GM18909 (cell line): ENCODE data around the gene EEF2K.
"Not testable (repeated sequence)": the region's sequence is repeated elsewhere in the genome, so short reads cannot be mapped to it uniquely, and the experiment has no call there.

Experiments
- ATAC-seq: cut with Tn5 transposase; IDR thresholded peaks from one replicate; pipeline ENCODE4 v1.9.1; 2021; ENCODE audit warnings: mild to moderate bottlenecking; ENCODE audit not compliant: unreplicated experiment, poor library complexity

The EEF2K gene

DNA sequence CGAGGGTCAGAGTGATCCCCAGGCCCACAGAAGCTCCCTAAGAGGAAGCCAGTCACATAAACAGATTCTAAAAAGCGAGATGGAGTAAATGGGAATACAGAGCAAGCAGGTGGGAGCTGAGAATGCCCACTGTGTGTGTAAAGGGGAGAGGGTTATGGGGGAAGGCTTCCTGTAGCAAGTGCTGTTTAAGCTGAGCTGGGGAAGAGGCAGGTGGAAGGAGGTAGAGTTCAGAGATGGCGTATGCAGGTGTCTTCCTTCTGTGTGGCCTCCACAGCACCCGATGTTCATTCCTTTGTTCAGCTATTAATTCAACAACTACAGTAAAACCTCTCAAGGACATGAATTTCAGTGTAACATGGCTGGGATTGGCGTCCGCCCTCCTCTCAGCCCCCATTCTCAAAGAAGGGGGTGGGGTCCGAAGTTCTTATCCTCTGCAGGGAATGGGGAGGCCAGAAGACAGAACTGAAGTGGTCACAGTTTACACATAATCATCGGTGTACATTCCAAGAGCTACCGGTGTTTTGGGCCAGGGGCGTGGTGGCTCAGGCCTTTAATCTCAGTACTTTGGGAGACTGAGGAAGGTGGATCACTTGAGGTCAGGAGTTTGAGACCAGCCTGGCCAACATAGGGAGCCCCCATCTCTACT, 1.8 kb downstream of the EEF2K start:
- ATAC-seq, result no peak

DNA sequence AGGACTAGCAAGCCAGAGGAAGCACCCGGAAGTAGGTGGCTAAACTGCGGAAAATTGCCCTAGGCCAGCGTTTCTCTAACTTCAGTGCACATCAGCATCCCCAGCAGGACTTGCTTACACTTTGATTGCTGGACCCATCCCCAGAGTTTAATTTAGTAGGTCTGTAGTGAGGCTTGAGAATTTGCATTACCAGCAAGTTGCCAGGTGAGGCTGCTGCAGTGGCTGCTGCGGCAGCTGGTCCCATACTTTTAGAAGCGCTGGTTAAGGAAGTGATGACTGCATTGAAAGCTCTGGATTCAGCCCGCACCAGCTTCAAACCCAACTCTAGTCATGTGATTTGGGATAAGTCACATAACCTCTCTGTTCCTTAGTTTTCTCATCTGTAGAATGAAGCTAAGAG, 4.2 kb downstream of the EEF2K start:
- no peak for ATAC-seq

DNA sequence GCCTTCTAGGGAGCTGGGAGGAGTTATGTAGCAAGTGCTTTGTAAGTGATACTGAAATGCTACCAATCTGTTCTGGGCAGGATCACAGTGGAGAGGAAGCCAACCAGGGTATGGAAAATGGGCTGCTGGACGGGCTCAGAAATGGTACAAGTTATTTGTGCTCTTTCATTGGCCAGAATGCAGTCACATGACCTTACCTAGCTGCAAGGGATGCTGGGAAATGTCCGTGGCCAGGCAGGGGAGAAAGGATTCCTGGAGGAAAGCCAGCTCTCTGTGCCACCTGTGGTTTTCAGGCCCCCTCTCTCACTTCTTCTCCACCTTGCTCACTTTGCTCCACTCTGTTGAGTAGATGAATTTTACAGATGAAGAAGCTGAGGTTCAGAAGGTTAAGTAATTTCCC, 4.8 kb downstream of the EEF2K start:
- no peak for ATAC-seq

DNA sequence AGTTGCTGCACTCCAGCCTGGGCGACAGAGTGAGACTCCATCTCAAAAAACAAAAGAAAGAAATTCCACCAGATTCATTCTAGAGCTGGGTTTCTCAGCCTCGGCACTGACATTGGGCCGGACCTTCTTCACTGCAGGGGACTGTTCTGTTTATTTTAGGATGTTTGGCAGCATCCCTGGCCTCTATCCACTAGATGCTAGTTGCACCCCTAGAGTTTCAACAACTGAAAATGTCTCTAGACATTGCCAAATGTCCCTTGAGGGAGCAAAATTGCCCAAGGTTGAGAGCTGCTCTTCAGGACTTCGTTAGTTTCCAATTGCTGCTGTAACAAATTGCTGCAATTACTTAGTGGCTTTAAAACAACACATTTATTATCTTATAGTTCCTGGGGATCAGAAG, 7.2 kb downstream of the EEF2K start:
- no peak for ATAC-seq

DNA sequence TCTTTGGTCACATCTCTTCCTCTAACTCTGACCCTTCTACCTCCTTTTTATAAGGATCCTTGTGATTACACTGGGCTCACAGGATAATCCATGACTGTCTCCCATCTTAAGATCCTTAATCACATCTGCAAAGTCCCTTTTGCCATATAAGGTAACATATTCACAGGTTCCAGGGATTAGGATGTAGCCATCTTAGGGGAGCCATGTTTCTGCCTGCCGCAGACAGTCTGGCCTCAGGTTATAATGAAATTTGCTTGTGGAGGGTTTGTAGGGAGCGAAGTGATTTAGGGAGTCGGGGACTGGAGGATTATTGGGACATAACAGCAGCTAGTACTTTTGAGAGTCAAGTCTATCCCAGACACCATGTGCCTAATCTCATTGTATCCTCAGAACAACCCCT, 7.7 kb downstream of the EEF2K start:
- no peak for ATAC-seq

GRCh38 chr16:22214402-22214801, 8.3 kb downstream of the EEF2K start:
- no peak for ATAC-seq

DNA sequence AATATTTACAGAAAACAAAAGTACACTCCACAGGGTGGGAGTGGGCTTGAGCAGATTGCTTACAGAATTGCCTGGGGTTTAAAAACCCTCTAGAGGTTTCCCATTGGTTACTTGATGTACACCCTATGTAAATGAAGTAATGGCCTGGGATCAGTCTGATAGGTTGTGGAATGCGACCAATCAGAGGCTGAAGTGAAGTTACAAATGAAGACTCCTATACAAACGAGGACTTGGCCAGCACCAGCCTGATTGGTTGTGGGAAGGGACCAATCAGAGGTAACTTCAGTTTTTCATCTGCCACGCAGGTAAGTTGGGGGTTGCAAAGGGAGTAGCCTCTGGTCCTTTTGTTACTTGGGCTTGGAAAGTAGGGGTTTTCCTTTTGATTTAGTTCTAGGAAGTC, 8.8 kb downstream of the EEF2K start:
- ATAC-seq, result no peak

DNA sequence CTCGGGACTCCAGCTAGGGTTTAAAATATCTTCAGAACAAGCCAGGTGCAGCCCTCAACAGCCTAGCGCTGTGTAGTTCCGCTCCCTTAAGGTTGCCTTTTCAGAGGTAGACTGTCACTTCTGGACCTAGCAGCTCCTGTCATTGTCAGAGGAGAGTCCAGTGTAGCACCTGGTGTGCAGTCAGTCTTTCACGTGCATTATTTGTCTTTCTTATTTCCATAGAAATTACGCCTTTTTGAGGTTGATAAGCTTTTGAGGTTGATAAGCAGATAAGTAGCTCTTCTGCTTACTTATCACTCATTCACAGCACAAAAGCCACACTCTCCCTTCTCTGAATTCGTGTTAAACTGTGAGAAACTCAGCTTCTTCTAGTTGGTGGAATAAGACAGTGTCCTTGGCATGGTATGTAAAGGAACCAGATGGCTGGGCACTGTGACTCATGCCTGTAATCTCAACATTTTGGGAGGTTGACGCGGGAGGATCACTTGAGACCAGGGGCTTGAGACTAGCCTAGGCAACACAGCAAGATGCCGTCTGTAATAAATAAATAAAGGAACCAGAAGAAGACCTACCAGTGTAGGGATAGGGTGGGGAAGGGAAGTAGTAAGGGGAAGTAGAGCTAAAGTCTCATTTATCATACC, 10.2 kb downstream of the EEF2K start:
- ATAC-seq, result no peak

DNA sequence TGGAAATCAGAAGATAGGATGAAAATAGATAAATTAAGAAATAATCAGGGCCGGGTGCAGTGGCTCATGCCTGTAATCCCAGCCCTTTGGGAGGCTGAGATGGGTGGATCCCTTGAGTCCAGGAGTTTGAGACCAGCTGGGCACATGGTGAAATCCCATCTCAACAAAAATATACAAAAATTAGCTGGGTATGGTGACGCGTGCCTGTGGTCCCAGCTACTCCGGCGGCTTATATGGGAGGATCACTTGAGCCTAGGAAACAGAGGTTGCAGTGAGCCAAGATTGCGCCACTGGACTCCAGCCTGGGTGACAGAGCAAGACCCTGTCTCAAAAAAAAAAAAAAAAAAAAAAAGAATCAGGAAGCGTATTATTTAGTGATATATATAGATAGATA, 10.8 kb downstream of the EEF2K start:
- ATAC-seq, result not testable (repeated sequence)

DNA sequence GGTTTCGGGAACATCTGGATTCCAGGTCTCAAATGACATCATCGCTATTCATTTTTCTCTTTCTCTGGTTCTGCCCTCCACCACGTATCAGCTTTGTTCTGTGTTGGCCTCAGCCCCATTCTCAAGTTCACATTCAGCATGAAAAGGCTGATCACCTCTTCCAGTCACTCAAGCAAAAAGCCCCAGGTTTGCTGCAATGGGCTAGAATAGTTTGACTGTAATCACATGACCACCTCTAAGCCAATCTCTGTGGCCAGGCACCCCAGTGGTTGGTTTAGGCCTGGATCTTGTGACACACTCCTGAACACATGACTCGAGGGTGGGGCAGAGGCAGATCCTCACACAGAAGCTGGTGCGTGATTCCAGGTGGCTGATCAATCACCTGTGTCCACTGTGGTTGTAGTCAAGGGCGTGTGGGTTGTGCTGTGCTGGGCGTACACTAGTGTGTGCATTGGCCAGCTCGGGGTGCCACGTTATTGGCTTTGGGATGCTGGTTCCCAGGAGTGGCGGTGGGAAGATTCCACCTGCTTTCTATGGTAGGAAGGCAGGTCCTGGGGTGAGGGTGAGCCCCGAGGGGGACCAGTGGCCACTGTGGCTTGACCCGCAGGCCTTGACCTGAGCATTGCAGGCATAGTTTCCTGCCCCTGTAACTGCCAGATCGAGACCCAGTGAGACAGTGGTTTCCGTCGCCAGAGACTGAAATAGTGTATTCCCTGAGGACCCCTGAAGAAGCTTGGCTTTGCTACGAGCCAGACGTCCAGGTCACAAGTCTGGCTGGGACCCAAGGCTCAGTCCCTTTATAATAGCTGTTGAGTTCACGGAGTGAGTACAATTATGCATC, 12.0 kb downstream of the EEF2K start:
- peak; percentile 92 for ATAC-seq

DNA sequence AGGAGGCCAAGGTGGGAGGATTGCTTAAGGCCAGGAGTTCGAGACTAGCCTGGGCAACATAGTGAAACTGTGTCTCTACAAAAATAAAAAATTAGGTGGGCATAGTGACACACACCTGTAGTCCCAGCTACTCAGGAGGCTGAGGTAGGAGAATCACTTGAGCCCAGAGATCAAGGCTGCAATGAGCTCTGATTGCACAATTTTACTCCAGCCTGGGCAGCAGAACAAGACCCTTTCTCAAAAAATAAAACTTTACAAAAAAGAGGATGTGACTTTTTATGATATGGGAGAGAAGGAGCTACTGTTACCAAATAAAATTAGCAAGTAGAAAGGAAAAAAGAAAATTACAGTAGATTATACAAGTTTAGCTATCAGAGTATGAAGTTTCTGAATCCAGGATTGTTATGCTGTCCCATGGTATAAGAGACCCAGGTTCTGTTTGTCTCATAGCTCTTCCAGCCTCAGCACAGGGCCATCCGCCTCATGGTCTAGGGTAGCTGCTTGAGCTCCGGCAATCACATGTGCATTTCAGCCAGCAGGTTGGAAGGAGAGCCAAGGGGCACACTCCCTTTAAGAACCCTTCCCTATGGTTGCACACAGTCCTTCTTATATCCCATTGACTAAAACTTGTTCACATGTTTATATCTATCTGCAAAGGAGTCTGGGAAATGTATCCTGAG, 13.5 kb downstream of the EEF2K start:
- no peak for ATAC-seq

GRCh38 chr16:22220069-22220440, 14.0 kb downstream of the EEF2K start:
- ATAC-seq, result no peak

GRCh38 chr16:22220714-22221113, 14.6 kb downstream of the EEF2K start:
- no peak for ATAC-seq

DNA sequence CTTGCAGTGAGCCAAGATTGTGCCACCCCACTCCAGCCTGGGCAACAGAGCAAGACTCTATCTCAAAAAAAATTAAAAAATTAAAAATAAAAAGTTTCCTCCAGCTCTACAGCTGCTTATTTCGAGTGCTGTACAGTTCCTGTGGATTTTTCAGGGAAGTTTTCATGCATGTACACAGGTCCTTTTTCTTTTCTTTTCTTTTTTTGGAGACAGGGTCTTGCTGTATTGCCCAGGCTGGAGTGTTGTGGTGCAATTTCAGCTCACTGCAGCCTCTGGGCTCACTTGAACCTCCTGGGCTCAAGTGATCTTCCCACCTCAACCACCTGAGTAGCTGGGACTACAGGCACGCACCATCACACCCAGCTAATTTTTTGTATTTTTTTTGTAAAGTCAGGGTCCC, 15.9 kb downstream of the EEF2K start:
- no peak for ATAC-seq

- no peak for ATAC-seq
These were observed 16.9 kb downstream of the EEF2K start for GRCh38 chr16:22222998-22223397.

GRCh38 chr16:22225060-22225459, 19.0 kb downstream of the EEF2K start:
- no peak for ATAC-seq

- no peak for ATAC-seq
These were observed 23.8 kb downstream of the EEF2K start for GRCh38 chr16:22229889-22230288.

DNA sequence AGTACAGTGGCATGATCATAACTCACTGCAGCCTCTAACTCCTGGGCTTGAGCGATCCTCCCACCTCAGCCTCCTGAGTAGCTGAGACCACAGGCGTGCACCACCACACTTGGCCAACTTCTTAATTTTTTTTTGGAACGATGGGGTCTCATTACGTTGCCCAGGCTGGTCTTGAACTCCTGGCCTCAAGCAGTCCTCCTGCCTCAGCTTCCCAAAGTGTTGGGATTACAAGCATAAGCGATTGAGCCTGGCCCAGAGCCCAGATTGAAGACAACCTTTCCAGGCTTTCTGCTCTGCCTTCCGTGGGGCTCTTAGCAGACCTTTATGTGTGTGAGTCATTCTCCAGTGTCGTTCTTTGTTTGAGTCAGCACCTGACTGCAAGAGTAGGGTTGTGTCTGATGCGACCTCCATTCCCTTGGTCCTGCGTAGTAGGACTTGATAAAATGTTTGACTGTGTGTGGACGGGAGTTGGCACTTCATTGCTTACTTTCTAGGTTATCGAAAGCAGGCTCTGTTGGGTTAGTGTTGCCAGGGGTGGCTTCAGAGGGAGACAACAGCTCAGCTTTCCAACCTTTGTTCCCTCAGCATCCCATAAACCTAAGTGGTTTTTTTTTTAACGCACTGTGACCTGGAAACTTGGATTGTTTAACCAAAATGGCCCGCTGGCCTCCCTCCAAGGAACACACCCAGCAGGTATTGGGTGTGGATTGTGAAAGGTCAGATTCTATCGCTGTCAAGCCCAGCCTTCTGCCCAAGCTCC, 26.4 kb downstream of the EEF2K start:
- ATAC-seq, result no peak

- ATAC-seq, result no peak
These were observed 26.9 kb downstream of the EEF2K start for GRCh38 chr16:22233037-22233372.
